Measurements from ENCODE around the gene CHCHD3. TPM values are rescaled to one million over a fixed set of nuclear protein-coding genes. Genes with fewer than 3 reads are reported as not detected.

CHCHD3 gene
- total and polyA plus RNA-seq, 4 donors: 20.1 to 78.0 (median 46.9) TPM

DNA sequence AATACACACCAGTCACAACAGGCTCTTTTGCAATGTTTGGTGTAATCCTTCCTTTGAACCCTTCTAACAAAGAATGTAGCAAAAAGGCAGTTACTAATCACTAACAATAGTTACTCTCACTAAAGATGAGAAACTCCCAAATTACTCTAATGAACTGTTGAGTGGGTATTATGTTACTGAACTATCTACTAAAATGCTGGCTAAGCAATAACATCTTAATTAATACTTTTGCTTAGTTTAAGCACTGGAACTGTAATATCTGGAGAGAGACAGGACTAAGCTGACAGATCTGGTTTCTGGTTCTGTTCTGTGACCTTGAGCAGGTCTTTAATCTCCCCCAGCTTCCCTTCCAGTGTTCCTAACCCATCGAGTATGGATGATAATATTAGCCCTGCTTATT, 241.7 kb downstream of the CHCHD3 start:
- Histone ChIP-seq H3K27me3 (ENCODE audit: control insufficient read depth in 3 of 3, insufficient read depth in 3 of 3, low read length in 2 of 3) (no peaks in the 10 kb centered on the region), H3K9ac (ENCODE audit: insufficient read depth in 1 of 2, low read length in 2 of 2) (no peak overlapping the region), H3K4me1 (ENCODE audit: control insufficient read depth in 5 of 5, insufficient read depth in 5 of 5, low read length in 5 of 5) (no peaks in the 10 kb centered on the region), H3K27ac (ENCODE audit: low read depth in 1 of 2, low read length in 1 of 2) (no peak overlapping the region), H3K4me3 (no peak overlapping the region), H3K36me3 (ENCODE audit: control insufficient read depth in 4 of 4, insufficient read depth in 4 of 4, low read length in 4 of 4) (peaks cover 0 to 4% (median 0%) of the 10 kb centered on the region in 4 donors), H3K9me3 (ENCODE audit: control insufficient read depth in 4 of 4, insufficient read depth in 3 of 4, low read length in 3 of 4) (peaks cover 0 to 1% (median 0%) of the 10 kb centered on the region in 4 donors)
- TF ChIP-seq, protein P1, sequence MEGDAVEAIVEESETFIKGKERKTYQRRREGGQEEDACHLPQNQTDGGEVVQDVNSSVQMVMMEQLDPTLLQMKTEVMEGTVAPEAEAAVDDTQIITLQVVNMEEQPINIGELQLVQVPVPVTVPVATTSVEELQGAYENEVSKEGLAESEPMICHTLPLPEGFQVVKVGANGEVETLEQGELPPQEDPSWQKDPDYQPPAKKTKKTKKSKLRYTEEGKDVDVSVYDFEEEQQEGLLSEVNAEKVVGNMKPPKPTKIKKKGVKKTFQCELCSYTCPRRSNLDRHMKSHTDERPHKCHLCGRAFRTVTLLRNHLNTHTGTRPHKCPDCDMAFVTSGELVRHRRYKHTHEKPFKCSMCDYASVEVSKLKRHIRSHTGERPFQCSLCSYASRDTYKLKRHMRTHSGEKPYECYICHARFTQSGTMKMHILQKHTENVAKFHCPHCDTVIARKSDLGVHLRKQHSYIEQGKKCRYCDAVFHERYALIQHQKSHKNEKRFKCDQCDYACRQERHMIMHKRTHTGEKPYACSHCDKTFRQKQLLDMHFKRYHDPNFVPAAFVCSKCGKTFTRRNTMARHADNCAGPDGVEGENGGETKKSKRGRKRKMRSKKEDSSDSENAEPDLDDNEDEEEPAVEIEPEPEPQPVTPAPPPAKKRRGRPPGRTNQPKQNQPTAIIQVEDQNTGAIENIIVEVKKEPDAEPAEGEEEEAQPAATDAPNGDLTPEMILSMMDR (IDR thresholded peaks at IDR 0.05; ENCODE audit: control extremely low read depth, extremely low read depth): no peak
- ATAC-seq (ENCODE audit: insufficient read depth, low FRiP score): no peak
- 66 to 67% methylated on average over 1 of the region's 1 CpG for WGBS, 2 donors
- DNase-seq: no peak

DNA sequence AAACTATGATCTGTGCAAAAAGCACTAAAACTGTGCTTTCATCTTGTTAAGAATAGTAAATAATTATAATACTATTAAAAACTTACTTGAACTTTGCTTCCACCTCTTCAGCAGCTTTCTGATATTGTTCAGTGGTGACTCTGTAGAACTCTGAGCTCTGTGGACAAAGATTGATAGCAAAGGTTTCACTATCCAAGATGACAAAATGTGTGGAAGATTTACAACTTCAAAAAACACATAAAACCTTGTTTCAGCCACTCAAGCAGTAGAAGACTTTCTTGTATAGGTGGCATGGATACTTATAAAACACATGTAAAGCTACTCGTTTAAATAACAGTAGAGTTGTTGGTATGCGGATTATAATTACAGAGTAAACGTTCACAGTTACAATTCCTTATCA, 243.6 kb downstream of the CHCHD3 start:
- Histone ChIP-seq H3K4me1 (ENCODE audit: control insufficient read depth in 5 of 5, insufficient read depth in 5 of 5, low read length in 5 of 5) (no peaks in the 10 kb centered on the region), H3K27ac (ENCODE audit: low read depth in 1 of 2, low read length in 1 of 2) (no peak overlapping the region), H3K9ac (ENCODE audit: insufficient read depth in 1 of 2, low read length in 2 of 2) (no peak overlapping the region), H3K27me3 (ENCODE audit: control insufficient read depth in 3 of 3, insufficient read depth in 3 of 3, low read length in 2 of 3) (no peaks in the 10 kb centered on the region), H3K4me3 (no peak overlapping the region), H3K36me3 (ENCODE audit: control insufficient read depth in 4 of 4, insufficient read depth in 4 of 4, low read length in 4 of 4) (peaks cover 0 to 4% (median 0%) of the 10 kb centered on the region in 4 donors), H3K9me3 (ENCODE audit: control insufficient read depth in 4 of 4, insufficient read depth in 3 of 4, low read length in 3 of 4) (peaks cover 0 to 1% (median 0%) of the 10 kb centered on the region in 4 donors)
- WGBS, 2 donors: 90 to 93% methylated on average over 3 of the region's 3 CpGs
- TF ChIP-seq, protein P1 (IDR thresholded peaks at IDR 0.05; ENCODE audit: control extremely low read depth, extremely low read depth): no peak
- DNase-seq (no peak), ATAC-seq (ENCODE audit: insufficient read depth, low FRiP score) (no peak)

DNA sequence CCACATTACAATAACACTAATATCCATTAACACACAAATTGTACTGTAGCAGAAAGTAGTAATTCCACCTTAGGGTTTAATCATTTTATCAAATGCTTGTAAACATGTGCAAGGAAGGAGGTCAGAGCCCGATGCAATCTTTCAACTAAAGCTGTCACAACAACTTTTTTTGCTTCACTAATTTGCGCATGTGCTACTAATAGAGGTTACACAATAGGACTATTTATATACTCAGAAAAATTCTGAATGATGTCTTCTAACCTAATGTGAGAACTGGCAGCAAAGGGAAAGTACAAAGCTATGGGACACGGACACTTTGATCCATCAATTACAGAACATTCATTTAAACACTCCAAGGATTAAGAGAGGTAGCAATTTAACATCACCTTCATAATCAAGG, 244.4 kb downstream of the CHCHD3 start:
- Histone ChIP-seq H3K36me3 (ENCODE audit: control insufficient read depth in 4 of 4, insufficient read depth in 4 of 4, low read length in 4 of 4) (peaks cover 0 to 4% (median 0%) of the 10 kb centered on the region in 4 donors), H3K4me3 (no peak overlapping the region), H3K9ac (ENCODE audit: insufficient read depth in 1 of 2, low read length in 2 of 2) (no peak overlapping the region), H3K9me3 (ENCODE audit: control insufficient read depth in 4 of 4, insufficient read depth in 3 of 4, low read length in 3 of 4) (peaks cover 0 to 1% (median 0%) of the 10 kb centered on the region in 4 donors), H3K4me1 (ENCODE audit: control insufficient read depth in 5 of 5, insufficient read depth in 5 of 5, low read length in 5 of 5) (no peaks in the 10 kb centered on the region), H3K27me3 (ENCODE audit: control insufficient read depth in 3 of 3, insufficient read depth in 3 of 3, low read length in 2 of 3) (no peaks in the 10 kb centered on the region), H3K27ac (ENCODE audit: low read depth in 1 of 2, low read length in 1 of 2) (no peak overlapping the region)
- DNase-seq (no peak), ATAC-seq (ENCODE audit: insufficient read depth, low FRiP score) (no peak)
- TF ChIP-seq, protein P1 (IDR thresholded peaks at IDR 0.05; ENCODE audit: control extremely low read depth, extremely low read depth): no peak
- WGBS, 2 donors: 49 to 66% methylated on average over 3 of the region's 3 CpGs

DNA sequence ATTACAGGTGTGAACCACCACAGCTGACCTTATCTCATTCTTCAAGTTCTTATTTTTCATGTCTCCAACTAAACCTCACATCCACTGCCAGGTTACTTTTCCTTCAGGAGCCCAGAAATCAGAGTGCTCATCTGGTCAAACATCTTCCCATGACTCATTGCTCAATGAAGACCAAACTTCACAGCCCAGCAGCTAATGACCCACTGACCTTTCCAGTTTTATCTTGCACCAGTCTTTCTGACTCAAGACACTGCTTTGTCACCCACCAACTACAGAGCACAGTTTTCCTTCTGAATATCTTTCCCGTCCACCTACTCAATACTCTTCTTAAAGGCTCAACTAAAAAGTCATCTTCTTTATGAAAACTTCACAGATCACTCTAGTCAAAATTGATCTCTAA, 245.1 kb downstream of the CHCHD3 start:
- Histone ChIP-seq H3K9ac (ENCODE audit: insufficient read depth in 1 of 2, low read length in 2 of 2) (no peak overlapping the region), H3K27ac (ENCODE audit: low read depth in 1 of 2, low read length in 1 of 2) (no peak overlapping the region), H3K27me3 (ENCODE audit: control insufficient read depth in 3 of 3, insufficient read depth in 3 of 3, low read length in 2 of 3) (no peaks in the 10 kb centered on the region), H3K4me3 (no peak overlapping the region), H3K4me1 (ENCODE audit: control insufficient read depth in 5 of 5, insufficient read depth in 5 of 5, low read length in 5 of 5) (no peaks in the 10 kb centered on the region), H3K36me3 (ENCODE audit: control insufficient read depth in 4 of 4, insufficient read depth in 4 of 4, low read length in 4 of 4) (peaks cover 0 to 4% (median 0%) of the 10 kb centered on the region in 4 donors), H3K9me3 (ENCODE audit: control insufficient read depth in 4 of 4, insufficient read depth in 3 of 4, low read length in 3 of 4) (peaks cover 0 to 1% (median 0%) of the 10 kb centered on the region in 4 donors)
- WGBS, 2 donors: 96 to 99% methylated on average over 1 of the region's 1 CpG
- DNase-seq (no peak), ATAC-seq (ENCODE audit: insufficient read depth, low FRiP score) (no peak)
- TF ChIP-seq, protein P1 (IDR thresholded peaks at IDR 0.05; ENCODE audit: control extremely low read depth, extremely low read depth): no peak

Measured in lung (tissue), 12 donors.